Measurements from ENCODE around the gene MAGI2.

DNA sequence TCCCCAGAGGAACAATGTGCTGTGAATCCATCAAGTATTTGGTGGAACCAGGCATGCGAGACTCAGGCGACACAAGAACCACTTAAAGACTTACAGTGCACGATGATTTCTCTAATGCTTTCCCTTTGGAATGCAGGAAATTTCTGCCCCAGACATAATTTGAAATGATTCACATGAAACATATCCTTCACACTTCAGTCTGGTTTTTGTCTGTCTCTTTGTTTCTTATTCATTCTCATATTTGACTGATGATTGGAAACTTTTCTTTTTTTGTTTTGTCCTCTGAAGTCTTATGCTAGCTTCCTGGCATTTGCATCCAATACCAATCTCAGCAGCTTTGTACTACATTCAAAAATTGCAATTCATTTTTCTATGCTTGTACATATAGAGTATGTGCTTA is 1152.1 kb downstream of the MAGI2 start:
- TF ChIP-seq POLR2A (IDR thresholded peaks at IDR 0.05): no peak
- TF ChIP-seq, protein P1, sequence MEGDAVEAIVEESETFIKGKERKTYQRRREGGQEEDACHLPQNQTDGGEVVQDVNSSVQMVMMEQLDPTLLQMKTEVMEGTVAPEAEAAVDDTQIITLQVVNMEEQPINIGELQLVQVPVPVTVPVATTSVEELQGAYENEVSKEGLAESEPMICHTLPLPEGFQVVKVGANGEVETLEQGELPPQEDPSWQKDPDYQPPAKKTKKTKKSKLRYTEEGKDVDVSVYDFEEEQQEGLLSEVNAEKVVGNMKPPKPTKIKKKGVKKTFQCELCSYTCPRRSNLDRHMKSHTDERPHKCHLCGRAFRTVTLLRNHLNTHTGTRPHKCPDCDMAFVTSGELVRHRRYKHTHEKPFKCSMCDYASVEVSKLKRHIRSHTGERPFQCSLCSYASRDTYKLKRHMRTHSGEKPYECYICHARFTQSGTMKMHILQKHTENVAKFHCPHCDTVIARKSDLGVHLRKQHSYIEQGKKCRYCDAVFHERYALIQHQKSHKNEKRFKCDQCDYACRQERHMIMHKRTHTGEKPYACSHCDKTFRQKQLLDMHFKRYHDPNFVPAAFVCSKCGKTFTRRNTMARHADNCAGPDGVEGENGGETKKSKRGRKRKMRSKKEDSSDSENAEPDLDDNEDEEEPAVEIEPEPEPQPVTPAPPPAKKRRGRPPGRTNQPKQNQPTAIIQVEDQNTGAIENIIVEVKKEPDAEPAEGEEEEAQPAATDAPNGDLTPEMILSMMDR (IDR thresholded peaks at IDR 0.05 in 4 of 5, conservative IDR thresholded peaks at IDR 0.05 in 1 of 5): no peak
